SU-DHL-6 (cell line): ENCODE results near the gene STK32B.

ENCODE experiments used
- H2AFZ ChIP-seq: fragments of 200-600 bp; sonication (generic); 2 replicates; pipeline ENCODE4 v1.6.1; 2014; ENCODE audit warnings: low read depth, mild to moderate bottlenecking, moderate library complexity, mixed read lengths, antibody characterized with exemption, low read length; ENCODE audit not compliant: severe bottlenecking
- H3F3A ChIP-seq: fragments of 200-600 bp; shearing (Covaris generic); 2 replicates; pipeline ENCODE4 v1.6.0; 2016; ENCODE audit warnings: antibody characterized with exemption, mild to moderate bottlenecking; ENCODE audit not compliant: insufficient read depth
- H3K27ac ChIP-seq: fragments of 200-600 bp; sonication (generic); 2 replicates; pipeline ENCODE4 v1.5.1; 2016; ENCODE audit warnings: low read depth, mild to moderate bottlenecking, low read length, moderate library complexity, mixed read lengths
- H3K27me3 ChIP-seq: fragments of 200-600 bp; sonication (generic), shearing (Covaris generic); 2 replicates; pipeline ENCODE4 v1.6.0; 2014; ENCODE audit warnings: mild to moderate bottlenecking, low read length
- H3K36me3 ChIP-seq: fragments of 200-600 bp; sonication (generic); 2 replicates; pipeline ENCODE4 v1.6.1; 2014; ENCODE audit warnings: mild to moderate bottlenecking, low read length, mixed read lengths
- H3K4me2 ChIP-seq: fragments of 300-600, 200-600 bp; shearing (Covaris generic), sonication (generic); 2 replicates; pipeline ENCODE4 v1.6.0; 2014; ENCODE audit warnings: low read length, low read depth, mild to moderate bottlenecking; ENCODE audit not compliant: poor library complexity, severe bottlenecking
- H3K4me3 ChIP-seq: fragments of 200-600 bp; sonication (generic); 2 replicates; pipeline ENCODE4 v1.5.1; 2014; ENCODE audit warnings: antibody characterized with exemption, low read length, mild to moderate bottlenecking, mixed read lengths; ENCODE audit not compliant: insufficient read depth, poor library complexity, severe bottlenecking
- H3K79me2 ChIP-seq: fragments of 200-600 bp; sonication (generic); 2 replicates; pipeline ENCODE4 v1.6.1; 2014; ENCODE audit warnings: mild to moderate bottlenecking, low read length, moderate library complexity; ENCODE audit not compliant: insufficient read depth
- H3K9ac ChIP-seq: fragments of 200-600 bp; sonication (generic); 2 replicates; pipeline ENCODE4 v1.7.0; 2014; ENCODE audit warnings: mild to moderate bottlenecking, low read length
- H3K9me2 ChIP-seq: fragments of 200-600 bp; sonication (generic); replicated peaks from 2 replicates; pipeline ENCODE4 v1.6.1; 2014; ENCODE audit warnings: low read length; ENCODE audit not compliant: insufficient read depth
- H3K9me3 ChIP-seq: fragments of 200-600 bp; sonication (generic); 2 replicates; pipeline ENCODE4 v1.6.1; 2014; ENCODE audit warnings: low read length, mixed read lengths; ENCODE audit not compliant: insufficient read depth
- H4K20me1 ChIP-seq: fragments of 200-600 bp; sonication (generic); 2 replicates; pipeline ENCODE4 v1.6.1; 2014; ENCODE audit warnings: low read depth, mild to moderate bottlenecking, antibody characterized with exemption, low read length, moderate library complexity, mixed read lengths
- EZH2phosphoT487 ChIP-seq: fragments of 200-600 bp; sonication (generic), shearing (Covaris generic); conservative IDR thresholded peaks from 2 replicates; pipeline ENCODE4 v1.6.1; 2018; ENCODE audit warnings: mild to moderate bottlenecking, antibody characterized with exemption, low read length, moderate library complexity, mixed read lengths
- TF ChIP-seq, protein P1 (sequence below): fragments of 200-600 bp; sonication (generic); IDR thresholded peaks from one replicate; pipeline ENCODE4 v1.5.1; 2017; ENCODE audit warnings: antibody characterized with exemption, mild to moderate bottlenecking, low read length, moderate library complexity; ENCODE audit not compliant: insufficient read depth, poor library complexity, severe bottlenecking

Gene STK32B

DNA sequence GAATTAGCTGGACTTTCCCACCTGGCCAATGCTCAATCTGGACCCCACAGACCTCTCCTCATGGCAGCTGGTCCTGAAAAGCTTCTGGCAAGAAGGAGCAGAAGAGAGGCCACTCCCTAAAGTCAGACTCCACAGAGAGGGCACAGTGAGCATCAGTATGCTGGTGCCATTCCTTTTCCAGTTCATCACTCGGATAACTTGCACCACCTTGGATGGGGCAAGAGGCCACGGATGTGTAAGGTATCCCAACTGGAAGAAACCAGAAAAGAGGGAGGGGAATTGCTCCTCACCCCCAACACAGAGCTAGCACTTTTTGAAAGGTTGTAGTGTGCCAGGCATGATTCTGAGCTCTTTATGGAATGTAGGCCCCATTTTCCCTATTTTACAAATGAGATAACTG lies 85.9 kb downstream of the STK32B start:
- H3K9me2 ChIP-seq, result no peaks in the 10 kb centered on the region
- no peaks in the 10 kb centered on the region for H3K36me3 ChIP-seq
- H3K79me2 ChIP-seq, result no peaks in the 10 kb centered on the region
- TF ChIP-seq, protein P1, sequence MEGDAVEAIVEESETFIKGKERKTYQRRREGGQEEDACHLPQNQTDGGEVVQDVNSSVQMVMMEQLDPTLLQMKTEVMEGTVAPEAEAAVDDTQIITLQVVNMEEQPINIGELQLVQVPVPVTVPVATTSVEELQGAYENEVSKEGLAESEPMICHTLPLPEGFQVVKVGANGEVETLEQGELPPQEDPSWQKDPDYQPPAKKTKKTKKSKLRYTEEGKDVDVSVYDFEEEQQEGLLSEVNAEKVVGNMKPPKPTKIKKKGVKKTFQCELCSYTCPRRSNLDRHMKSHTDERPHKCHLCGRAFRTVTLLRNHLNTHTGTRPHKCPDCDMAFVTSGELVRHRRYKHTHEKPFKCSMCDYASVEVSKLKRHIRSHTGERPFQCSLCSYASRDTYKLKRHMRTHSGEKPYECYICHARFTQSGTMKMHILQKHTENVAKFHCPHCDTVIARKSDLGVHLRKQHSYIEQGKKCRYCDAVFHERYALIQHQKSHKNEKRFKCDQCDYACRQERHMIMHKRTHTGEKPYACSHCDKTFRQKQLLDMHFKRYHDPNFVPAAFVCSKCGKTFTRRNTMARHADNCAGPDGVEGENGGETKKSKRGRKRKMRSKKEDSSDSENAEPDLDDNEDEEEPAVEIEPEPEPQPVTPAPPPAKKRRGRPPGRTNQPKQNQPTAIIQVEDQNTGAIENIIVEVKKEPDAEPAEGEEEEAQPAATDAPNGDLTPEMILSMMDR, result no peak
- TF ChIP-seq EZH2phosphoT487, result no peak
- H3K27me3 ChIP-seq, result no peaks in the 10 kb centered on the region
- no peak overlapping the region for H3K27ac ChIP-seq
- H3K4me3 ChIP-seq, result no peak overlapping the region
- no peak overlapping the region for H3K4me2 ChIP-seq
- H3K9ac ChIP-seq, result no peak overlapping the region
- H4K20me1 ChIP-seq, result no peaks in the 10 kb centered on the region
- no peaks in the 10 kb centered on the region for H3K9me3 ChIP-seq
- no peaks in the 10 kb centered on the region for H3F3A ChIP-seq
- H2AFZ ChIP-seq, result no peak overlapping the region

DNA sequence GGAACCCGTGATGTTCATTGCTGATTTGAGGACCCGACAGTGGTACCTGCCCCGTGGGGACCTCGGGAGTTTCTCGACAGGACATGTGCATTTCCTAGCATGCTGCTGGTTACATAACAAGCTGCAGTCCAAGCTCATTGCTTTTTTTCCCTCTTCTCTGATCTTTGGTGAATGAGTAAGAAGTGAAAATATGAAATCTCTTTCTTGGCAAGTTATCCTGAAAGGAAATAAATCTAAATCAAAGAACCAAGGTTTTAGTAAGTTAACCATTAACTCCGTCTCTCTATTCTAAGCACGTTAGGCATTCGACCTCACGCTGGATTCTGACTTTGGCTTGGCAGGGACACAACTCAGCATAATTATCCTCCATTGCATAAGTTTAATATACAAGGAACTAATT lies 86.6 kb downstream of the STK32B start:
- H3K9me3 ChIP-seq, result no peaks in the 10 kb centered on the region
- no peaks in the 10 kb centered on the region for H4K20me1 ChIP-seq
- H3K9me2 ChIP-seq, result no peaks in the 10 kb centered on the region
- H3K79me2 ChIP-seq, result no peaks in the 10 kb centered on the region
- H3F3A ChIP-seq, result no peaks in the 10 kb centered on the region
- no peak overlapping the region for H2AFZ ChIP-seq
- no peak overlapping the region for H3K4me2 ChIP-seq
- H3K27ac ChIP-seq, result no peak overlapping the region
- H3K9ac ChIP-seq, result no peak overlapping the region
- H3K4me3 ChIP-seq, result no peak overlapping the region
- TF ChIP-seq EZH2phosphoT487, result no peak
- TF ChIP-seq, protein P1, result no peak
- H3K27me3 ChIP-seq, result no peaks in the 10 kb centered on the region
- no peaks in the 10 kb centered on the region for H3K36me3 ChIP-seq

DNA sequence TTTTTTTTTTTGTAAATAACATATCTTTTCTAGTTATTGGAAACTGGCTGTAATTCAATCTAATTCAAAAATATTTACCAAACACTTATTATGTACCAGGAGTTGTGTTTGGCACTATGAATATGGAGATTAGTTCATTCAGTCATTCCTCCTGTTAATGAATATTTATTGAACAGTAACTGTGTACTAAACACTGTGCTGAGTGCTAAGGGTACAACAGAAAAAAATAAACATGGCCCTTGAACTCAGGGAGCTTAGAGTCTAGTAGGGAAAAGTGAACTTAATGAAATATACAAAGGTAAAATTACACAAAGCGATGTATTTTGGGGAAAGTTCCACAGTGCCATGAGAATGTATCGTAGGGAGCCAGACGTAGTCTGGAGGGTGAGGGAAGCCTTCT lies 87.1 kb downstream of the STK32B start:
- Histone ChIP-seq H3K27ac (no peak overlapping the region), H3K79me2 (no peaks in the 10 kb centered on the region), H3K9me2 (no peaks in the 10 kb centered on the region), H3K27me3 (no peaks in the 10 kb centered on the region), H3K4me2 (no peak overlapping the region), H3F3A (no peaks in the 10 kb centered on the region), H3K9ac (no peak overlapping the region), H3K4me3 (no peak overlapping the region), H3K9me3 (no peaks in the 10 kb centered on the region), H2AFZ (no peak overlapping the region), H3K36me3 (no peaks in the 10 kb centered on the region), H4K20me1 (no peaks in the 10 kb centered on the region)
- TF ChIP-seq EZH2phosphoT487, result no peak
- TF ChIP-seq, protein P1, result no peak

DNA sequence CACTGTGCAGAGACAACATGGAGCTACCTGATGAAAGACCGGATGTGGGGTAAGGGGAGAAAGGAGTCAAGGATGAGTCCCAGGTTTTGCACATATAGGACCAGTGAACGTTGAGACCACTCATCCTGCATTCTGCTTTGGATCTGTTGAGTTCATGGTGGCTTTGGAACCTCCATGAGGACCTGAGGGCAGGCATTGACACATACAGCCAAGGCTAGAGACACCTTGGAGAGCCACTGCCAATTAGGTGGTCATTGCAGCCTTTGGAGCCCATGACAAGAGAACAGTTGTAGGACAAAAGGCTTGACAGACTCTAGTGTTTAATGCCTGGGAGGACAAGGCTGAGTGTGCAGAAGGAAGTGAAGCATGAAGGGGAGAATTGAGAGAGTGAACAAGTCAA lies 87.9 kb downstream of the STK32B start:
- Histone ChIP-seq H2AFZ (no peak overlapping the region), H3K4me3 (no peak overlapping the region), H4K20me1 (no peaks in the 10 kb centered on the region), H3K27me3 (no peaks in the 10 kb centered on the region), H3K36me3 (no peaks in the 10 kb centered on the region), H3K9me2 (no peaks in the 10 kb centered on the region), H3K27ac (no peak overlapping the region), H3K9ac (no peak overlapping the region), H3K4me2 (no peak overlapping the region), H3K79me2 (no peaks in the 10 kb centered on the region), H3K9me3 (no peaks in the 10 kb centered on the region), H3F3A (no peaks in the 10 kb centered on the region)
- TF ChIP-seq EZH2phosphoT487, result no peak
- TF ChIP-seq, protein P1, result no peak
